Left colon (tissue), 2 donors: ENCODE results near the gene FNDC3B. TPM values are rescaled to one million over a fixed set of nuclear protein-coding genes. Genes with fewer than 3 reads are reported as not detected.
"Not testable (repeated sequence)": the region's sequence is repeated elsewhere in the genome, so short reads cannot be mapped to it uniquely, and the experiment has no call there.

Experiments used
- ATAC-seq: fragments of 200-7000 bp; cut with Tn5 transposase; one replicate; pipeline ENCODE4 v1.9.1; 2020; ENCODE audit warnings: mild to moderate bottlenecking, moderate library complexity
- DNase-seq, 2 donors: peaks; one replicate each; pipeline ENCODE4 v3.0.0-alpha.2; 2020
- intact Hi-C, 2 donors: fragments of 100-400 bp; cut with DNase I in 1 of 2; cut with micrococcal nuclease in 1 of 2; formaldehyde crosslinking; loops; one replicate each; pipeline versions ENCODE4 v1.11.2 to v1.14.0; 2022; cut with DNase I, micrococcal nuclease
- total RNA-seq, 2 donors: library from RNA; stranded (reverse); fragmentation: NEBNext Ultra II Directional; extraction: Animal tissue kit (Norgen Biotek cat#: 25700); gene quantifications; one replicate each; pipeline ENCODE4 v1.2.1, GENCODE V29; 2021
- donor health status: DM: no; HTN: no; CAD: no.
- donor health status: DM: yes; HTN: yes; CAD: no.

FNDC3B gene
- total RNA-seq, 2 donors from 2014 or later = 100 to 113 TPM

DNA sequence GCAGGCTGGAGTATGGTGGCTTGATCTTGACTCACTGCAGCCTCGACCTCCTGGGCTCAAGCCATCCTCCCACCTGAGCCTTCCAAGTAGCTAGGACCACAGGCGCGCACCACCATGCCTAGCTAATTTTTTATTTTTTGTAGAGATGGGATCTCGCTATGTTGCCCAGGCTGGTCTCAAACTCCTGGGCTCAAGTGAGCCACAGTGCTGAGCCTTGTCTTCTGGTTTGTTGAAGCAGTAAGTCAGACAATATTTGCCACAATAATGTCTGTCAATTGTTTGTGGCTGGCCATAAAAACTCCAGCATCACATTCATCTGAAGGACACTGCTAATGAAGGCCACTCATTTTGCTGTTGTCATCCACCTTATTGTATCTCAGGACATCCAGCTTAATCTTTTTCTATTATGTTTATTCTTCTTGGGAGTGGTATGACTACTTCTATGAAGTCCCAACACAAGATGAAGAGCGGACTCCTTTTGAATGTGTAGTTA lies 185.9 kb downstream of the FNDC3B start:
- DNase-seq (no peak), ATAC-seq (no peak)
- intact Hi-C loops = no loop called here

DNA sequence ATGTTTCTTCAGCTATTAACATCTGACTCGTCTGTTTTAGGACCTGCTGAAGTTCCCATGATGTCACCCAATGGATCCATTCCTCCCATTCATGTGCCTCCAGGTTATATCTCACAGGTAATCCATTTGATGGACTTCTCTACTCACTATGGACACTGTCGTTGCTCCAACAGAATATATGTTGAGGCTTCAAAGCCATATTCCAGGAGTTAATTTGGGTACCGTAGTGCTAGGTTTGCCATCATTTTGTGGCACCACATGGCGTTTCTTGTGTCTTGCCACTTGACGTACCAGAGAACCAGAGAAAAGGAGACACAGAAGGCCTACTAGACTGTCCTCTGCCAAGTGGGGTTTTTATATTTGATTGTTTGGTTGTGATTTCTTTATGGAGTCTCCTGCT lies 187.5 kb downstream of the FNDC3B start:
- ATAC-seq (no peak), DNase-seq (no peak)
- intact Hi-C loops = no loop called here

DNA sequence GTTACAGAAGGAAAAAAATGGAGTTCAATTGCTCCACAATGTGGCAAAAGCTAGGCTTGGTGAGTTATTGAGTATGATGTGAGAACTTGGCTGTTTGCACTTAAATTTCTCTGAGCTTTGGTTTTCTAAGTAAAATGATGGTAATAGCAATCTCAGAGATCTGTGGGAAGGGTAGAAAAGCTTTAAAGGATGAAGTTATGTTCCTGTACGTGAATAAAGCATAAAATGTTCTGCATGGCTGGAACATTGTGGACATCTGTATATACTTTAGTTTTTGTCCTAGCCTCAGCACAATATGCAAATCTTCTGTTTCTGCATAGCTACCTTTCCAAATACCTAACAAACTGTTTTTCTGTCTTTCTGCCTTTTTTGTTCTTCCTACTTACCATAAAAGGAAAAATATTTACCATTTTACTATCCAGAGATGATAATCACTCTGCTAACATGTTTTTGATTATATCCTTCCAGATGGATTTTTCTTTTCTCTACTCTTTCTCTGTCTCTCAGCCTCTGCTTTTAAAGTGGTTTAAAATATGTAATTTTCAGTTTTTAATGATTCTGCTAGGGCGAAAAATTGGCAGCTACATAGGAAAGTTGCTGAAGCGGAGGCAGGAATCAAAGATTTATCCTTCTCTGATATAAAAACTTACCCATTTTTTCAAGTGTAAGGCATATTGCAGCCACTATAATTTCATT lies 188.1 kb downstream of the FNDC3B start:
- ATAC-seq (no peak), DNase-seq (no peak)
- intact Hi-C loops = no loop called here

DNA sequence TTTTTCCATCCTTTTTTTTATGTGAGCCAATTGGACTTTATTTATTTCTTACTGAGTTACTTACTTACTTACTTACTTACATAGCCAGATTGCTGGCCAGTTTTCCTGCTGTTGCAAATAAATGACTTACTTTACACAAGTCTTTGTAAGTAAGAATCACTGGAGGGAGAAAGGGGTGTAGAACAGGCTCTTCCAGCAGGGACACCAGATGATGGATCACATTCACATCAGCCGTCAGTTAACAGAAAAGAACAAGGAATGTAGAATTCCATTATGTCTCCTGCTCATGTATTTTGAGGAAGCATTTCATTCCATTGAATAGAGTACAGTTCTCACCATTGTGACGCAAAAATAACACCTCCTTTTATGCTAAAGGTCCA lies 188.6 kb downstream of the FNDC3B start:
- no peak for ATAC-seq

DNA sequence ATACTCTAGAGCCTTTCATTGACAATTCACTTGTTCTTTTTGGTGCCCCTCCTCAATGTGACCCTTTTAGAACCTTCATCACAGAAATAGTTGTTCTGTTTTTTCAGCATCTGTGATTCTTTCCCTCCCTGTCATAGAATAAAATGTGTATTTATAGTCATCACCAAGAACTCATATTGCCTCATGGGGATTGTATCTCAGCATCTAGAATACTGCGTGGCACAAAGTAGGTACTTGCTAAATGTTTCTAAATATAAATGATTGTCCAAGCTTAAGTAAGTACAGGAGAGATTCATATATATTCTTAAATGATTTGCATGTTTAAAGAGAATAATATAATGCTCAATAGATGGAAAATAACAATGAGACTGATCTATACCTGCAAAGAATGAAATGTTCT lies 190.1 kb downstream of the FNDC3B start:
- intact Hi-C loops = no loop called here
- no peak for ATAC-seq
- DNase-seq = no peak

More for the DNA sequence above, 188.6 kb downstream of the FNDC3B start:
- DNase-seq = no peak
- intact Hi-C loops = no loop called here

DNA sequence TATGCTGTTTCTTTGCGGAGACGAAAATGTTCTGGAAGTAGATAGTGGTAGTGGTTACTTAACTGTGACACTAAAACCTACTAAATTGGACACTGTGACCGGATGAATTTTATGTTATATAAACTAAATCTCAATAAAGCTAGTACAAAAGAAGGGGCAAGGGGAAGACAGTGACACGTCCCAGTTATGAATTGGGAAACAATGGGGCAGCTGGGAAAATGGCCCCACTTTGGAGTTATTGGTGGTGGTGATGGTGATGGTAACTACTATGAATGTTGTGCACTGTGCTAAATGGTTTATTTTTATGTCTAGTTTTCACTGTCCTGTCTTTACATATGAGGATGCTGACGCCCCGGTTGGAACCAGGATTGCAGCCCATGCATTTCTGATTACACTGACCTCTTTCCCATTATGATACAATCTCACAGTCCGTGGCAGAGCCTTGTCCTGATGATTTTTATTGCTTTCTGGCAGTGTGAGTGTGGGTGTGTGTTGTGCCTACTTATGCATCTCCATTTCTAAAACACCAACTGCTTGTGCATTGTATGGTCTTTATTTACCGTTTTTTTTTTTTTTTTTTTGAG lies 192.0 kb downstream of the FNDC3B start:
- no peak for DNase-seq
- intact Hi-C loops = no loop called here

DNA sequence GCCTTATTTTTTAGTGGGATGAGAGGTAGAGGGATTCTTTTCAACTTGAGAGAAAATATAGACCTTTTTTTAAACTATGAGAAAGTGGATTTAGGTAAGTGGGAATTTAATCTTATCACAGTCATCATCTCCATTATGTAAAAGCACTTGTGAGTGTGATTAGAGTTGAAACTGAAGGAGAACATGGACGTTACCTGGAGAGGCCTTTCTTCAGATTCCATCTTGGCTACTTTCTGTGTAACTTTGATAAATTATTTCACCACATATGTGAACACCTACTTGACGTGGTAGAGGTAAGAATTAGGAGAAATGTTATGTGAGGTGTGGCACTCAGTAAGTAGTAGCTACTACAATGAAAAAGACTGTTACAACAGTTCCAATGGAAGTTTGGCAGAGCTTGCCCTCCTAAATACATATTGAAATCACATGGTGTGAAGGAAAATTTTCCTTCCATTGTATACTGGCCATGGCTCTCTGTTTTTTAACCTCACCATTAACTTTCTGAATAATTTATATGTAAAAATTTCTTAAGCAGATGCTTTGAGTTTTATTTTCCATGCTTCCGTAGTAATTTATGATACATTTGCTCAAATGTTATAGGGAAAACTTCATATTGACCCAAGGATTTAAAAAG lies 193.3 kb downstream of the FNDC3B start:
- DNase-seq = no peak
- ATAC-seq = no peak
- intact Hi-C loops = no loop called here

More for the DNA sequence above, 192.0 kb downstream of the FNDC3B start:
- no peak for ATAC-seq

DNA sequence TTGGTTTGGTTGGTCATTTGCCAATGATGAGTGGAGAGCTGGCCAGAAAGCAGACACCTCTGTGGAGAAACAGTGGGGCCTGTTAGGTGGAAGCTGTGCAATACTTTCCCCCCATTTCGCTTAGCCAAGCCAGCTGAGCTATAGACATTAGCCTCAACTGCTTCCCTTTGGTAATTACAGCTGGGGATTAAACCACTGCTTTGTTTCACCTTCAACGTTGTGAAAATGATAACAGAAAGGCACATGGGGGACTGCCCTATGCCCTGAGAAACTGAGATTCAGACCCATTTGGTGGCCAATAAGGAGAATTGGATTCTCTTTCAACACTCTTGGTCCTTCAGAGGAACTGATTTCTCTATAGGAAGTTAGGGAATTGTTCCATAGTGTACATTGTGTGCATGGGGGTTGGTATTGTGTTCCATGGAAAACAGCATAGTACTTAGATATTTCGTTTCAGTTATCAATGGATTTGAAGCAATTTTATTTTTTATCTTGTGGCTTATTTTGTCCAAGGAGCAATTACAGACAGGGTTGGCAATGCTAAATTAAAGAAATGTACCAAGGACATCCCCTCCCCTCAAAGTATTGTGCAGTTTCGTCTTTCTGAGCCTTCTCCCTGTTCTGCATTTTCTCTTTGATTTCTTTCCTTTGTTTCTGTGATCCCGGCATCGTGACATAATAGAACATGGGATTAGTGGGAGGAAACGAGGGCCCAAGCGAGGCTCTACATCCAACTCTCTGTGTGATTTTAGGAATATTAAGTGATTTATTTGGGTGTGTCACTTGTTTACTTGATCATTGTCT lies 194.3 kb downstream of the FNDC3B start:
- DNase-seq (no peak), ATAC-seq (no peak)
- intact Hi-C loops = no loop called here

DNA sequence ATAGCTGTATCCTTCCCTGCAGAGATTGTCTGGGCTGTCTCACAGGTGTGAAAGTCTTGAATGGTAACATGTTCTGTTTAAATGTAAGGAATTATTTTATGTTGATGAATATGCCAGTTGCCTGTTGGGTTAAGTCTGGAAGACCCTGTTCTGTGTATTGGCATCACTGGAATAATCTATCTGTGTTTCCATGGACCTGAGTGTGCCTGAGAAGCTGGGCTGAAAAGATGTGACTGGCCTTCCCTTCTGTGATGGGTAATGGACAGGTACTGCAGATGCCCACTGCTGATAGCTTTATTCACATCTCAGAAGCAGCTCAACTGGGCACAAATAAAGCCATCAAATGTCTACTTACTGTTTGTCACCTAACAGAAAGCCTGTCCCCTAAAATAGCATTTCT lies 196.3 kb downstream of the FNDC3B start:
- intact Hi-C loops = no loop called here
- no peak for ATAC-seq
- no peak for DNase-seq

DNA sequence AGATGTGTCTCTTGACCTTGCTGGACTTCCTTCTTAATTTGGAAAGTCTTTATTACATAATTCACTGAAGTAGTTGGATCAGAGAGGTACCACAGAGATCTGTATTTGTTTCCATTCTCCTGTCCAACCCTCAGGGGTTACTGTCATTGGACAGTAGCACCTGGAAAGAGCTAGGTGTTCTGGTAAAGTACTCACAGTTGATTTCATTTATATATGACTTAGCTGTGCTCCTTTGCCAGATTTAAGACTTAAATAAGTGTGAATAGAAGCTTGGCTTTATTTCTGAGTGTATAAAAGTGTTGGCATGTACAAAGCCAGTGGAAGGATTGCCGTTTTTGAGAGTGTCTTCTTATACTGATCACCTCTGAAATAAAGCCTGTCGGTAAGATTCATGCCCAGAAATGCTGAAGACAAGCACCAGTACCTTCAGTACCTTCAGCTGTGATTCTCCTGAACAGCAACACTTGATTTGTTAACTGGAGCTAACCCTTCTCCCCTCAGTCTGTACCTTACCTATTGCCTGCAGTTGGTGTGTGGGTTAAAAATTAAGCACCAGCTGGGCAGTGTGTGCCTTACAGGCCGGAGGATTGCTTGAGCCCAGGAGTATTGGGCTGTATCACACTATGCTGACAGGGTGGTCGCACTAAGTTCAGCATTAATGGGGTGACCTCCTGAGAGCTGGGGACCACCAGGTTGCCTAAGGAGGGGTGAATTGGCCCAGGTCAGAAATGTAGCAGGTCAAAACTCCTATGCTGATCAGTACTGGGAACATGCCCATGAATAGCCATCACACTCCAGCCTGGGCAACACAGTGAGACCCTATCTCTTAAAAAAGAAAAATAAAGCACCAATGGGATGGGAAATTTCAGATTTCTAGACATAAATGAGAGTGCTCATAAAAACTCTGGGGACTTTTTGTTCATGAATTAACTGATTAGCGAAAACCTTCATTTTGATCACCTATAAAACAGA lies 197.7 kb downstream of the FNDC3B start:
- DNase-seq (no peak), ATAC-seq (peak; percentile 30)
- intact Hi-C loops = no loop called here

DNA sequence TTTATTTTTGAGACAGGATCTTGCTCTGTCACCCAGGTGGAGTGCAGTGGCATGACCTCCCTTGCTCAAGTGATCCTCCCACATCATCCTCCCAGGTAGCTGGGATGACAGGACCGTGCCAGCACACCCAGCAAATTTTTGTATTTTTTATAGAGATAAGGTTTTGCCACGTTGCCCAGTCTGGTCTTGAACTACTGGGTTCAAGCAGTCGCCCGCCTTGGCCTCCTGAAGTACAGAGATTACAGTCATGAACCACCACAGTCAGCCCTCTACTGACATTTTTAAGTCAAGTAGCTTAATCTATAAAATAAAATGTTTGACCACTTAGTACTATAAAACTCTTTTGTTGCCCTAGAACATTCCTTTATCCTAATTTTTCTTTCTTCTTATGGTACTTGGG lies 198.8 kb downstream of the FNDC3B start:
- intact Hi-C loops = no loop called here
- ATAC-seq (no peak), DNase-seq (no peak)

DNA sequence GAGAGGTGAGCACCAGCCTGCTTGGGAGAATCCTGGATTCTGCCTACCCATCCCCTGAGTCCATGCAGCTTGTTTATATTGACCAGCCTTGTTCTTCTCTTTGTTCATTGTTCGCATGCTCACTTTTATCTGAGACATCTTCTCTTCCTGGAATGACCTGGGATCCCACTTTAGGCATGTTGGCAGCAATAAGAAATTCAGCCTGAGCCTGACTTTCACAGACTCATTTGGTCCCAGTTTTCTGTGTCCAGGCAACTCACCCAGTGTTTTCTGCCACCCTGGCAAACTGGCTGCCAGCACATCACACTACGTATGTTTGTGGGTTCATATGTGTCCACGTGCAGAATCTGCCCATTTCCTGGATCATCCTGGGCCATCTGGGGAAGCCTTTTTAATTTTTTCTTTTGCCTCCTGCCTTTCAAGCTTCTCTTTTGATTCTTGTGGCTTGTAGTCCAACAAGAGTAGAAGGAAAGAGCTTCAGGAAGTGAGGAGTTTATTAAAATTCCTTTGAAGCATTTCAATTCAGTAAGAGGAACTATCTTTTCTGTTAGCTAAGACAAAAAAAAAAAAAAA lies 199.9 kb downstream of the FNDC3B start:
- ATAC-seq = no peak
- DNase-seq = no peak
- intact Hi-C loops = no loop called here

DNA sequence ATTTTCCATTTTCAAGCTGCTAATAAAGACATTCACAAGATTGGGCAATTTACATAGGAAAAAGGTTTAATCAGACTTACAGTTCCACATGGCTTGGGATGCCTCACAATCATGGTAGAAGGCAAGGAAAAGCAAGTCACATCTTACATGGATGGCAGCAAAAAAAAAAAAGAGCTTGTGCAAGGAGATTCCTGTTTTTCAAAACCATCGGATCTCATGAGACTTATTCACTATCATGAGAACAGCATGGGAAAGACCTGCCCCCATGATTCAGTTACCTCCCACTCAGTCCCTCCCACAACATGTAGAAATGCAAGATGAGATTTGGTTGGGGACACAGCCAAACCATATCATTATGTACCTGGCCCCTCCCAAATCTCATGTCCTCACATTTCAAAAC lies 202.0 kb downstream of the FNDC3B start:
- DNase-seq = no peak
- intact Hi-C loops = no loop called here
- no peak for ATAC-seq

DNA sequence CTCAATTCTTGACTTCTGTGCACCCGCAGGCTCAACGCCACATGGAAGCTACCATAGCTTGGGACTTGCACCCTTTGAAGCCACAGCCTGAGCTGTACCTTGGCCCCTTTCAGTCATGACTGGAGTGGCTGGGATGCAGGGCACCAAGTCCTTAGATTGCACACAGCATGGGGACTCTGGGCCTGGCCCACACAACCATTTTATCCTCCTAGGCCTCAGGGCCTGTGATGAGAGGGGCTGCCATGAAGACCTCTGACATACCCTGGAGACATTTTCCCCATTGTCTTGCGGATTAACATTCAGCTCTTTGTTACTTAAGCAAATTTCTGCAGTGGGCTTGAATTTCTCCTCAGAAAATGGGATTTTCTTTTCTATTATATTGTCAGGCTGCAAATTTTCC lies 203.1 kb downstream of the FNDC3B start:
- ATAC-seq, intact Hi-C loops, DNase-seq: not testable (repeated sequence)

DNA sequence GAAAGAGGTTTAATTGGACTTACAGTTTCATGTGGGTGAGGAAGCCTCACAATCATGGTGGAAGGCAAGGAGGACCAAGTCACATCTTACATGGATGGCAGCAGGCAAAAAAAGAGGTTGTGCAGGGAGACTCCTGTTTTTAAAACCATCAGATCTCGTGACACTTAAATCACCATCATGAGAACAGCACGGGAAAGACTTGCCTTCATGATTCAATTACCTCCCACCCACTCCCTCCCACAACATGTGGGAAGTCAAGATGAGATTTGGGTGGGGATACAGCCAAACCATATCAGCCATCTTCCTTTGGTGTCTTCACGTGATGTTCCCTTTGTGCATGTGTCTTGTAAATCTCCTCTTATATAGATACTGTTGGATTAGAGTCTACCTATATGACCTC lies 204.0 kb downstream of the FNDC3B start:
- DNase-seq, intact Hi-C loops, ATAC-seq: not testable (repeated sequence)

DNA sequence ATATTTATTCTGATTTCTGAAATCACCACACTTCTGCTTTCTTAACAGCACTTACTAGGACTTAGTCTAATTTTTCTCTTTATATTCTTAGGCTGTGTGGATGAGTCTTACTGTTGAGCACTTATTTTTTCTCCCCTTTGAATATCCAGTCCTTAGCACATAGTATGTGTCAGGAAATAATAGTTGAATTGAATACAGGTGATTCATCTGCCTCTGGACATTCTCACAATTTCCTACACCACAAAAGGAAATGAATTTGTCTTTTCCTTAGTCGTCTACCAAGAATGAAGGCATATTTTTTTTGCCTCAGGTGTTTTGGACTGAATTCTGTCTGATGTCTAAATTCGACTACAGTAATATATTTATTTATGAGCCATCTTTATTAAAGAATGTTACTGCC lies 204.6 kb downstream of the FNDC3B start:
- no peak for ATAC-seq
- no peak for DNase-seq
- intact Hi-C loops = no loop called here

DNA sequence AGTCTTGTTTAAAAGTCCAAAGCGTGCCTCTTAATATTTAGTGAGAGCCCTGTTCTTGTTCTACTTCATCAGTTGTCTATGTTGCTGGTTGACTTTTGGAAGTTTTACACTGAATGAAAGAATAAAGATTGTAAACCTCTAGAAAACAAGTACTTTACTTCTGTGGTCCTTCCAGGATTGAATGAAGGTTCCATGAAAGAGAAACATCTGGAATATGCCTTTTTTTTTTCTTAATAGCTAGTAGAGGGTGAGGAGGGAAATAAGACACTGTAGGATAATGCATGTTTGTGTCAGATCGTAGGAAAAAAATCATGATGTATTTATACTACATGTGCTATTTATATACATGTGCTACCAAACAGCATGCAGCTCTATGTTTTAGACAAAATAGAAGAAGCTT lies 205.9 kb downstream of the FNDC3B start:
- no peak for ATAC-seq
- intact Hi-C loops = no loop called here
- DNase-seq = no peak
